GM06990 (cell line): ENCODE measurements around the gene LGI1.
"Not testable (repeated sequence)": the region's sequence is repeated elsewhere in the genome, so short reads cannot be mapped to it uniquely, and the experiment has no call there.

Experiments used
- DNase-seq: peaks from one replicate; pipeline ENCODE4 v3.0.0-alpha.2; 2011; ENCODE audit not compliant: insufficient read length; ENCODE audit errors: extremely low read depth
- H3K27me3 ChIP-seq: replicated peaks from 2 replicates; pipeline ENCODE4 v1.6.0; 2011; ENCODE audit warnings: low read length; ENCODE audit not compliant: control insufficient read depth, insufficient read depth
- H3K36me3 ChIP-seq: 2 replicates; pipeline ENCODE4 v1.5.1; 2011; ENCODE audit warnings: low read length; ENCODE audit not compliant: control insufficient read depth, insufficient read depth
- H3K4me3 ChIP-seq: replicated peaks from 2 replicates; pipeline ENCODE4 v1.5.1; 2011; ENCODE audit warnings: low read depth, mild to moderate bottlenecking, control low read depth, low read length
- TF ChIP-seq, protein P1 (sequence below): IDR thresholded peaks from 2 replicates; pipeline ENCODE4 v1.5.1; 2011; ENCODE audit warnings: low read length, control low read depth, mild to moderate bottlenecking, inconsistent platforms; ENCODE audit not compliant: insufficient read depth, poor library complexity, severe bottlenecking

LGI1 gene

GRCh38 chr10:93827056-93827804 lies 69.5 kb downstream of the LGI1 start:
- no peak for DNase-seq

DNA sequence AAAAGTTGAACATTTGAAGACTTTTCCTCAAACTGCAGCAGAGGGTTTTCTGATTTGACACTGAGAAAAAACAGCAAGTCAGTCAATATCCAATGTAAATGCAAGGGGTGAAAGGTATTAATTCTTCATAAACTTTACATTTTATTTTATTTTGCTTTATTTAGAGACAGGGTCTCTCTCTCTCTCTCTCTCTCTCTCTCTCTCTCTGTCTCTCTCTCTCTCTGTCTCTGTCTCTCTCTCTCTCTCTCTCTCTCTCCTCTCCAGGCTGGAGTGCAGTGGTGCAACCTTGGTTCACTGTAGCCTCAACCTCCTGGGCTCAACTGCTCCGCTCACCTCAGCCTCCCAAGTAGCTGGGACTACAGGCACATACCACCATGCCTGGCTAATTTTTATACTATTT lies 73.3 kb downstream of the LGI1 start:
- H3K4me3 ChIP-seq, H3K27me3 ChIP-seq, DNase-seq, H3K36me3 ChIP-seq: not testable (repeated sequence)

More at GRCh38 chr10:93827056-93827804, 69.5 kb downstream of the LGI1 start:
- Histone ChIP-seq H3K4me3 (no peak overlapping the region), H3K36me3 (no peaks in the 10 kb centered on the region), H3K27me3 (no peaks in the 10 kb centered on the region)
- TF ChIP-seq, protein P1, sequence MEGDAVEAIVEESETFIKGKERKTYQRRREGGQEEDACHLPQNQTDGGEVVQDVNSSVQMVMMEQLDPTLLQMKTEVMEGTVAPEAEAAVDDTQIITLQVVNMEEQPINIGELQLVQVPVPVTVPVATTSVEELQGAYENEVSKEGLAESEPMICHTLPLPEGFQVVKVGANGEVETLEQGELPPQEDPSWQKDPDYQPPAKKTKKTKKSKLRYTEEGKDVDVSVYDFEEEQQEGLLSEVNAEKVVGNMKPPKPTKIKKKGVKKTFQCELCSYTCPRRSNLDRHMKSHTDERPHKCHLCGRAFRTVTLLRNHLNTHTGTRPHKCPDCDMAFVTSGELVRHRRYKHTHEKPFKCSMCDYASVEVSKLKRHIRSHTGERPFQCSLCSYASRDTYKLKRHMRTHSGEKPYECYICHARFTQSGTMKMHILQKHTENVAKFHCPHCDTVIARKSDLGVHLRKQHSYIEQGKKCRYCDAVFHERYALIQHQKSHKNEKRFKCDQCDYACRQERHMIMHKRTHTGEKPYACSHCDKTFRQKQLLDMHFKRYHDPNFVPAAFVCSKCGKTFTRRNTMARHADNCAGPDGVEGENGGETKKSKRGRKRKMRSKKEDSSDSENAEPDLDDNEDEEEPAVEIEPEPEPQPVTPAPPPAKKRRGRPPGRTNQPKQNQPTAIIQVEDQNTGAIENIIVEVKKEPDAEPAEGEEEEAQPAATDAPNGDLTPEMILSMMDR = no peak

GRCh38 chr10:93835770-93836169 lies 78.0 kb downstream of the LGI1 start:
- no peak for DNase-seq
- TF ChIP-seq, protein P1 = no peak
- no peaks in the 10 kb centered on the region; the same call in 1 of the 2 replicates for H3K27me3 ChIP-seq
- H3K4me3 ChIP-seq = no peak overlapping the region
- no peaks in the 10 kb centered on the region for H3K36me3 ChIP-seq

DNA sequence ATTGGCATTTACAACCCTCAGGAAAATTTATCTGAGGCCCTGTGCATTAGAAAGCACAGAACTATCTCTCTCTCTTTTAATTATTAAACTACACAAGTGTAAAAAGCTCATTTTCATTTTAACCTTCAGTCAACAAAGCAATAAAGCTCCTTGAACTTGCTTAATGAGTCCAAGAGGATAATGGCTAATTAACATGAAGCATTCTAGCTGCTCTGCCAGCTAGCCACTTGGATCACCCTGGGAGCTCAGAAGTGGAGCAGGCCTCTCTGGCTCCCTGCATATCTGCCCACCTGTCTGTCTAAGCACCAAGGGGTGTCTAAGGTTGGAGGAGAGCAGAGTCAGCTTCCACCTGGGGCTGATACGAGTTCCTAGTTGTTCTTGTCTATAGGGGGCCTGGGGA lies 80.1 kb downstream of the LGI1 start:
- no peak overlapping the region for H3K4me3 ChIP-seq
- DNase-seq = no peak
- TF ChIP-seq, protein P1 = no peak
- H3K27me3 ChIP-seq = peaks cover 2% of the 10 kb centered on the region
- no peaks in the 10 kb centered on the region for H3K36me3 ChIP-seq

GRCh38 chr10:93838278-93838677 lies 80.5 kb downstream of the LGI1 start:
- DNase-seq = no peak
- H3K27me3 ChIP-seq = peaks cover 2% of the 10 kb centered on the region

GRCh38 chr10:93841961-93842360 lies 84.2 kb downstream of the LGI1 start:
- no peak for DNase-seq
- H3K27me3 ChIP-seq = peaks cover 2% of the 10 kb centered on the region
- H3K36me3 ChIP-seq = no peaks in the 10 kb centered on the region

More at GRCh38 chr10:93838278-93838677, 80.5 kb downstream of the LGI1 start:
- TF ChIP-seq, protein P1 = no peak
- Histone ChIP-seq H3K36me3 (no peaks in the 10 kb centered on the region), H3K4me3 (no peak overlapping the region)

More at GRCh38 chr10:93841961-93842360, 84.2 kb downstream of the LGI1 start:
- H3K4me3 ChIP-seq = no peak overlapping the region
- TF ChIP-seq, protein P1 = no peak
